Right ventricle myocardium inferior (tissue), 1 donor: Measurements from ENCODE around the gene APH1B. TPM values are rescaled to one million over a fixed set of nuclear protein-coding genes. Genes with fewer than 3 reads are reported as not detected.

ENCODE experiments used
- total RNA-seq: library from RNA; stranded (reverse); fragmentation: NEBNext Ultra II Directional; extraction: Animal tissue kit (Norgen Biotek cat#: 25700); gene quantifications from one replicate; pipeline ENCODE4 v1.2.1, GENCODE V29; 2021
- donor health status: DM: no; HTN: yes; CAD: no; lungs with severe emphysema.

APH1B gene
- total RNA-seq, 1 donor from 2014 or later: 6.2 TPM

Other genes starting within 250 kb of the APH1B start
- gene TPM1, start 234.9 kb upstream of the APH1B start, total RNA-seq: 13,805 TPM
- 29.5 TPM for gene LACTB, start 155.7 kb upstream of the APH1B start, total RNA-seq
- 193 TPM for gene RPS27L, start 120.1 kb upstream of the APH1B start, total RNA-seq
- 12.3 TPM for gene RAB8B, start 88.0 kb upstream of the APH1B start, total RNA-seq
- gene CA12, start 104.2 kb downstream of the APH1B start, total RNA-seq: 0.65 TPM
- 13.7 TPM for gene USP3, start 227.0 kb downstream of the APH1B start, total RNA-seq